Neural cell (in vitro differentiated cells): Measurements from ENCODE around the gene DLL1. TPM values are rescaled to one million over a fixed set of nuclear protein-coding genes. Genes with fewer than 3 reads are reported as not detected.

Experiments used
- H2AFZ ChIP-seq: fragments of 200-600, 300-800 bp; sonication (generic), shearing (Covaris generic); 2 replicates; pipeline ENCODE4 v1.6.0; 2014; ENCODE audit warnings: low read depth, mild to moderate bottlenecking, antibody characterized with exemption, low read length, moderate library complexity
- H3F3A ChIP-seq: fragments of 200-600 bp; shearing (Covaris generic); 2 replicates; pipeline ENCODE4 v1.6.1; 2016; ENCODE audit warnings: mild to moderate bottlenecking, moderate library complexity, mixed read lengths, antibody characterized with exemption, low read length; ENCODE audit not compliant: insufficient read depth, poor library complexity, severe bottlenecking
- H3K27ac ChIP-seq: fragments of 200-600, 300-800 bp; sonication (generic), shearing (Covaris generic); 2 replicates; pipeline ENCODE4 v1.5.1; 2014; ENCODE audit warnings: mild to moderate bottlenecking, low read length, moderate library complexity
- H3K27me3 ChIP-seq: fragments of 300-800, 200-600 bp; sonication (generic), shearing (Covaris generic); 2 replicates; pipeline ENCODE4 v1.6.0; 2014; ENCODE audit warnings: mild to moderate bottlenecking, low read depth, low read length, moderate library complexity; ENCODE audit not compliant: insufficient read depth
- H3K36me3 ChIP-seq: fragments of 300-800, 200-600 bp; sonication (generic), shearing (Covaris generic); 2 replicates; pipeline ENCODE4 v1.5.1; 2014; ENCODE audit warnings: mild to moderate bottlenecking, antibody characterized with exemption, low read length, moderate library complexity; ENCODE audit not compliant: insufficient read depth
- H3K4me2 ChIP-seq: fragments of 300-800, 200-600 bp; sonication (generic), shearing (Covaris generic); 2 replicates; pipeline ENCODE4 v1.6.0; 2014; ENCODE audit warnings: mild to moderate bottlenecking, low read length
- H3K4me3 ChIP-seq: fragments of 300-800, 200-600 bp; sonication (generic), shearing (Covaris generic); 2 replicates; pipeline ENCODE4 v1.5.1; 2014; ENCODE audit warnings: mild to moderate bottlenecking, low read length, moderate library complexity
- H3K79me2 ChIP-seq: fragments of 200-600 bp; shearing (Covaris generic); replicated peaks from 2 replicates; pipeline ENCODE4 v1.6.0; 2014; ENCODE audit warnings: mild to moderate bottlenecking, low read length, moderate library complexity; ENCODE audit not compliant: insufficient read depth
- H3K9ac ChIP-seq: fragments of 300-800, 200-600 bp; sonication (generic), shearing (Covaris generic); 2 replicates; pipeline ENCODE4 v1.6.1; 2016; ENCODE audit warnings: mild to moderate bottlenecking, low read length, mixed read lengths
- H3K9me2 ChIP-seq: fragments of 200-600 bp; shearing (Covaris generic); 2 replicates; pipeline ENCODE4 v1.6.1; 2016; ENCODE audit warnings: mild to moderate bottlenecking, low read length, mixed read lengths; ENCODE audit not compliant: insufficient read depth
- H3K9me3 ChIP-seq: fragments of 200-600, 300-800 bp; sonication (generic), shearing (Covaris generic); 2 replicates; pipeline ENCODE4 v1.6.1; 2016; ENCODE audit warnings: mild to moderate bottlenecking, mixed run types, low read length, moderate library complexity, mixed read lengths
- H4K20me1 ChIP-seq: fragments of 200-600 bp; shearing (Covaris generic); 2 replicates; pipeline ENCODE4 v1.6.1; 2016; ENCODE audit warnings: mild to moderate bottlenecking, mixed run types; ENCODE audit not compliant: insufficient read depth
- CTCF ChIP-seq: fragments of 450-650 bp; IDR thresholded peaks from 2 replicates; pipeline ENCODE4 v1.5.1; 2014; ENCODE audit warnings: antibody characterized with exemption, mild to moderate bottlenecking, moderate library complexity; ENCODE audit not compliant: poor library complexity, severe bottlenecking
- EP300 ChIP-seq: fragments of 450-650 bp; conservative IDR thresholded peaks from 2 replicates; pipeline ENCODE4 v1.6.1; 2014; ENCODE audit warnings: antibody characterized with exemption, mild to moderate bottlenecking, moderate library complexity; ENCODE audit not compliant: poor library complexity, severe bottlenecking
- EZH2 ChIP-seq: fragments of 200-600, 300-800 bp; shearing (Covaris generic), sonication (generic); IDR thresholded peaks from 2 replicates; pipeline ENCODE4 v1.6.1; 2014; ENCODE audit warnings: antibody characterized with exemption, low read length, borderline replicate concordance, mild to moderate bottlenecking; ENCODE audit not compliant: insufficient read depth, poor library complexity, severe bottlenecking
- MXI1 ChIP-seq: fragments of 450-650 bp; conservative IDR thresholded peaks from 2 replicates; pipeline ENCODE4 v1.6.1; 2014; ENCODE audit warnings: antibody characterized with exemption, mild to moderate bottlenecking; ENCODE audit not compliant: poor library complexity, severe bottlenecking
- POLR2AphosphoS5 ChIP-seq: IDR thresholded peaks from 2 replicates; pipeline ENCODE4 v1.6.1; 2012
- RAD21 ChIP-seq: fragments of 450-650 bp; conservative IDR thresholded peaks from 2 replicates; pipeline ENCODE4 v1.6.1; 2014; ENCODE audit warnings: antibody characterized with exemption, mild to moderate bottlenecking, moderate library complexity
- REST ChIP-seq: IDR thresholded peaks from 2 replicates; pipeline ENCODE4 v1.6.1; 2012; ENCODE audit warnings: borderline replicate concordance
- SMC3 ChIP-seq: fragments of 450-650 bp; conservative IDR thresholded peaks from 2 replicates; pipeline ENCODE4 v1.6.1; 2014; ENCODE audit warnings: antibody characterized with exemption, mild to moderate bottlenecking, moderate library complexity; ENCODE audit not compliant: poor library complexity
- TAF1 ChIP-seq: IDR thresholded peaks from 2 replicates; pipeline ENCODE4 v1.6.1; 2012; ENCODE audit warnings: low read depth
- polyA plus RNA-seq: library from polyadenylated mRNA; depleted of rRNA; stranded (reverse); fragments of >200 nt; gene quantifications from 2 replicates; pipeline ENCODE4 v1.2.3, GENCODE V29; 2014

Gene DLL1
- polyA plus RNA-seq, 1 donor from 2014 or later: 26.1 TPM

GRCh38 chr6:170263410-170263809, 27.5 kb downstream of the DLL1 start:
- H4K20me1 ChIP-seq: no peaks in the 10 kb centered on the region
- H3F3A ChIP-seq: no peaks in the 10 kb centered on the region
- H3K36me3 ChIP-seq: no peaks in the 10 kb centered on the region
- H3K4me3 ChIP-seq: no peak overlapping the region
- no peak overlapping the region for H3K9ac ChIP-seq
- TF ChIP-seq EP300 (no peak), MXI1 (no peak), SMC3 (no peak), RAD21 (no peak), REST (no peak), TAF1 (no peak), EZH2 (no peak), POLR2AphosphoS5 (no peak), CTCF (no peak)
- no peaks in the 10 kb centered on the region for H3K9me3 ChIP-seq
- H3K27ac ChIP-seq: no peak overlapping the region
- H2AFZ ChIP-seq: no peak overlapping the region
- H3K79me2 ChIP-seq: no peaks in the 10 kb centered on the region
- H3K4me2 ChIP-seq: no peak overlapping the region
- H3K27me3 ChIP-seq: no peaks in the 10 kb centered on the region
- no peaks in the 10 kb centered on the region for H3K9me2 ChIP-seq

- H3K36me3 ChIP-seq: no peaks in the 10 kb centered on the region
- H3K79me2 ChIP-seq: no peaks in the 10 kb centered on the region
- H3K4me2 ChIP-seq: no peak overlapping the region
- H4K20me1 ChIP-seq: no peaks in the 10 kb centered on the region
- no peak overlapping the region for H3K27ac ChIP-seq
- no peak overlapping the region for H3K9ac ChIP-seq
- no peak overlapping the region for H3K4me3 ChIP-seq
- no peaks in the 10 kb centered on the region for H3K27me3 ChIP-seq
- no peaks in the 10 kb centered on the region for H3K9me3 ChIP-seq
- H2AFZ ChIP-seq: no peak overlapping the region
- no peaks in the 10 kb centered on the region for H3K9me2 ChIP-seq
- TF ChIP-seq EP300: no peak
- no peak for TF ChIP-seq POLR2AphosphoS5
- no peak for TF ChIP-seq TAF1
- no peak for TF ChIP-seq RAD21
- no peak for TF ChIP-seq REST
- TF ChIP-seq MXI1: no peak
- no peak for TF ChIP-seq EZH2
- TF ChIP-seq SMC3: no peak
- no peaks in the 10 kb centered on the region for H3F3A ChIP-seq
Observed at GRCh38 chr6:170262489-170263088, 28.3 kb downstream of the DLL1 start.
